Esophagus muscularis mucosa (tissue), 4 donors: Measurements from ENCODE around the gene RASSF10. TPM values are rescaled to one million over a fixed set of nuclear protein-coding genes. Genes with fewer than 3 reads are reported as not detected.

Experiments used
- DNase-seq: peaks from one replicate; pipeline ENCODE4 v3.0.0-alpha.2; 2017; ENCODE audit errors: extremely low spot score
- H3K27ac ChIP-seq, 4 donors: fragments of 200-600 bp; sonication (generic); replicated peaks in 1 of 4; 1 replicate in 3 of 4; 2 replicates in 1 of 4; pipeline ENCODE4 v1.5.1; 2016 to 2019; ENCODE audit warnings: mild to moderate bottlenecking in 1 of 4
- H3K27me3 ChIP-seq, 4 donors: fragments of 200-600 bp; sonication (generic); one replicate each; pipeline versions ENCODE4 v1.5.1 to v1.6.0; 2016 to 2019
- H3K36me3 ChIP-seq, 4 donors: fragments of 200-600 bp; sonication (generic); one replicate each; pipeline ENCODE4 v1.5.1; 2016 to 2019
- H3K4me1 ChIP-seq, 4 donors: fragments of 200-600 bp; sonication (generic); one replicate each; pipeline ENCODE4 v1.5.1; 2016 to 2019
- H3K4me3 ChIP-seq, 4 donors: fragments of 200-600 bp; sonication (generic); 1 replicate in 2 of 4; 2 replicates in 2 of 4; pipeline ENCODE4 v1.5.1; 2016 to 2019; ENCODE audit warnings: mild to moderate bottlenecking in 4 of 4, moderate library complexity in 1 of 4
- H3K9me3 ChIP-seq, 4 donors: fragments of 200-600 bp; sonication (generic); 1 replicate in 3 of 4; 2 replicates in 1 of 4; pipeline ENCODE4 v1.5.1; 2016 to 2019
- EP300 ChIP-seq: sonication (generic); formaldehyde crosslinking; IDR thresholded peaks from one replicate; pipeline ENCODE4 v1.6.1; 2017; ENCODE audit warnings: antibody characterized with exemption
- POLR2A ChIP-seq: fragments of 450-650 bp; IDR thresholded peaks from one replicate; pipeline ENCODE4 v1.6.1; 2017; ENCODE audit warnings: antibody characterized with exemption, moderate library complexity, mild to moderate bottlenecking, low read depth
- POLR2AphosphoS5 ChIP-seq, 2 donors: sonication (generic); formaldehyde crosslinking; IDR thresholded peaks; one replicate each; pipeline ENCODE4 v1.6.1; 2017; ENCODE audit warnings: antibody characterized with exemption in 2 of 2
- WGBS: methylation state at CpG from one replicate; pipeline ENCODE4 v1.1.5; 2018; 5-methylcytosine and 5-hydroxymethylcytosine counted together
- intact Hi-C: fragments of 100-400 bp; cut with DNase I; formaldehyde crosslinking; loops from one replicate; pipeline ENCODE4 v1.15.1; 2023
- total RNA-seq, 4 donors: library from RNA; depleted of rRNA; stranded (reverse); fragments of >200 nt; gene quantifications; one replicate each; pipeline versions ENCODE4 v1.1.0 to v1.2.1, GENCODE V29; 2016
- TF ChIP-seq, protein P1 (sequence below), 3 experiments: fragments of 200-600 bp in 2 of 3; fragments of 450-650 bp in 1 of 3; sonication (generic) in 2 of 3; IDR thresholded peaks; one replicate each; pipeline ENCODE4 v1.5.1; 2017 to 2019; ENCODE audit warnings: antibody characterized with exemption in 3 of 3, mild to moderate bottlenecking in 2 of 3, moderate library complexity in 1 of 3

RASSF10 gene
- total RNA-seq, 4 donors from 2014 or later, result 0.17 to 0.57 (median 0.19) TPM; not detected in 1

DNA sequence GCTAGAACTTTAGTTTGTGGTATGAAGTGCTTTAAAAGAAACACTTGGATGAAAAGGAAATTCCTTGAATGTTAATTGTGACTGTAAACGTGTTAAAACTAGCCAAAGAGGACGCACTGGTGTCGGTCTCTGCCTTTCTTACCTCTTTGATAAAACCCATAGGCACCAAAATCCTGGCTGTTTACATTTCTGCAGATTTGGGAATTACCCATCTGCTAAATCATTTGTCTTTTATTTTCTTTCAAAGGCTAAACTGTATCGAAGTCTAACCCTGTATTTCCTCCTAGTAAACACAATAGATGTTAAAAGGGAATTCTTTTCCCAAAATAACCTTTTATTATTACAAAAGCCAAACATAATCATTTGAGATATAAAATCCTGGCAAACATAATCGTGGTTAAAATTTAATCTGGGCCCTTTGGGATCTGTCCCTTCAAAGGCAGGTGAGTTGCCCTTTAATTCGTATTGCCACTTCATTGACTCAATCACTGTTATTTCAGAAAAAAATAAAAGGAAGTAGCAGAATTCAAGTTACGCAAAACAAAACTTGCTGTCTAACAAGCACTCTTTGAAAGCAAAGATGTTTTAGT, 2.4 kb downstream of the RASSF10 start:
- peaks cover 5 to 81% (median 41%) of the 10 kb centered on the region in 4 donors for H3K27me3 ChIP-seq
- intact Hi-C loops, result no loop called here
- H3K4me1 ChIP-seq, result peaks cover 22 to 31% (median 29%) of the 10 kb centered on the region in 4 donors
- TF ChIP-seq EP300, result no peak
- TF ChIP-seq, protein P1, sequence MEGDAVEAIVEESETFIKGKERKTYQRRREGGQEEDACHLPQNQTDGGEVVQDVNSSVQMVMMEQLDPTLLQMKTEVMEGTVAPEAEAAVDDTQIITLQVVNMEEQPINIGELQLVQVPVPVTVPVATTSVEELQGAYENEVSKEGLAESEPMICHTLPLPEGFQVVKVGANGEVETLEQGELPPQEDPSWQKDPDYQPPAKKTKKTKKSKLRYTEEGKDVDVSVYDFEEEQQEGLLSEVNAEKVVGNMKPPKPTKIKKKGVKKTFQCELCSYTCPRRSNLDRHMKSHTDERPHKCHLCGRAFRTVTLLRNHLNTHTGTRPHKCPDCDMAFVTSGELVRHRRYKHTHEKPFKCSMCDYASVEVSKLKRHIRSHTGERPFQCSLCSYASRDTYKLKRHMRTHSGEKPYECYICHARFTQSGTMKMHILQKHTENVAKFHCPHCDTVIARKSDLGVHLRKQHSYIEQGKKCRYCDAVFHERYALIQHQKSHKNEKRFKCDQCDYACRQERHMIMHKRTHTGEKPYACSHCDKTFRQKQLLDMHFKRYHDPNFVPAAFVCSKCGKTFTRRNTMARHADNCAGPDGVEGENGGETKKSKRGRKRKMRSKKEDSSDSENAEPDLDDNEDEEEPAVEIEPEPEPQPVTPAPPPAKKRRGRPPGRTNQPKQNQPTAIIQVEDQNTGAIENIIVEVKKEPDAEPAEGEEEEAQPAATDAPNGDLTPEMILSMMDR (IDR thresholded peaks at IDR 0.05), result no peak
- TF ChIP-seq POLR2AphosphoS5 (IDR thresholded peaks at IDR 0.05), result no peak
- TF ChIP-seq POLR2A, result no peak
- H3K9me3 ChIP-seq, result no peaks in the 10 kb centered on the region
- H3K36me3 ChIP-seq, result no peaks in the 10 kb centered on the region
- H3K4me3 ChIP-seq, result no peak overlapping the region
- WGBS, result 45% methylated on average over 7 of the region's 7 CpGs
- H3K27ac ChIP-seq, result no peak overlapping the region
- no peak for DNase-seq

- intact Hi-C loops, result no loop called here
- no peak overlapping the region for H3K4me3 ChIP-seq
- peaks cover 5 to 77% (median 38%) of the 10 kb centered on the region in 4 donors for H3K27me3 ChIP-seq
- peak; percentile 81 for DNase-seq
- H3K9me3 ChIP-seq, result no peaks in the 10 kb centered on the region
- TF ChIP-seq POLR2A (no peak), POLR2AphosphoS5 (IDR thresholded peaks at IDR 0.05) (no peak), EP300 (no peak)
- TF ChIP-seq, protein P1 (IDR thresholded peaks at IDR 0.05), result no peak
- no peak overlapping the region for H3K27ac ChIP-seq
- peaks cover 22 to 31% (median 29%) of the 10 kb centered on the region in 4 donors for H3K4me1 ChIP-seq
- 54% methylated on average over 9 of the region's 9 CpGs for WGBS
- H3K36me3 ChIP-seq, result no peaks in the 10 kb centered on the region
Measured at GRCh38 chr11:13012056-13012661, 3.0 kb downstream of the RASSF10 start.

GRCh38 chr11:13013054-13013488, 4.0 kb downstream of the RASSF10 start:
- DNase-seq, result peak; percentile 34
- no peak overlapping the region for H3K4me3 ChIP-seq
- H3K27me3 ChIP-seq, result peaks cover 5 to 67% (median 34%) of the 10 kb centered on the region in 4 donors
- TF ChIP-seq POLR2AphosphoS5 (IDR thresholded peaks at IDR 0.05) (no peak), EP300 (no peak), POLR2A (no peak)
- TF ChIP-seq, protein P1 (IDR thresholded peaks at IDR 0.05), result no peak
- WGBS, result 64% methylated on average over 7 of the region's 7 CpGs
- no peaks in the 10 kb centered on the region for H3K36me3 ChIP-seq
- intact Hi-C loops, result no loop called here
- H3K27ac ChIP-seq, result no peak overlapping the region
- H3K9me3 ChIP-seq, result no peaks in the 10 kb centered on the region
- H3K4me1 ChIP-seq, result peaks cover 22 to 31% (median 29%) of the 10 kb centered on the region in 4 donors

DNA sequence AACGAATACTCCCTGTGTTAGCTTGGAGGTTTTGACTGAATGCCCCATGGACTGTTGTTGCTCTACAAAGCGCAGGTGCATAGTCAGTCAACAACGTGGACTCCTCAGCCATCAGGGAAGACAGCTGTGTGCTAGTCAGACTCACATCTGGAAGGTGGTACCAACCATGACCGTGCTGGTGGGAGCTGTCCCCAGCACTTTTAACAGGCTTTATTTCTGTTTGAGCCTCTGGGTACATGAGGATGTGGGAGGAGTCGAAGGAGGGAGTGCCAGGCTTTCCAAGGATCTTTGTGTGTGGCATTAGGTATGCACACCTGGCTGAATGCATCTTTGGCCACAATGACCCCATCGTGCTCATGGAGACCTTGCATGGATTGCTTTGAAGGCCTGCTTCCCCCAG, 6.6 kb downstream of the RASSF10 start:
- H3K9me3 ChIP-seq, result no peaks in the 10 kb centered on the region
- TF ChIP-seq POLR2A (no peak), EP300 (no peak), POLR2AphosphoS5 (IDR thresholded peaks at IDR 0.05) (no peak)
- TF ChIP-seq, protein P1 (IDR thresholded peaks at IDR 0.05), result no peak
- no peak overlapping the region for H3K4me3 ChIP-seq
- peaks cover under 1 to 7% (median 3%) of the 10 kb centered on the region in 4 donors for H3K4me1 ChIP-seq
- peaks cover 0 to 4% (median 0%) of the 10 kb centered on the region in 4 donors for H3K36me3 ChIP-seq
- intact Hi-C loops, result no loop called here
- DNase-seq, result peak; percentile 70
- WGBS, result 61% methylated on average over 6 of the region's 6 CpGs
- H3K27me3 ChIP-seq, result peaks cover 0 to 41% (median 8%) of the 10 kb centered on the region in 4 donors
- H3K27ac ChIP-seq, result no peak overlapping the region
